ENCODE results near the gene COL6A2.
"Not testable (repeated sequence)": the region's sequence is repeated elsewhere in the genome, so short reads cannot be mapped to it uniquely, and the experiment has no call there.

The COL6A2 gene

GRCh38 chr21:46061063-46061462 lies 36.8 kb upstream of the COL6A2 start:
- DNase-seq: no peak

- no peak for DNase-seq
Measured at GRCh38 chr21:46061518-46061917, 36.4 kb upstream of the COL6A2 start.

- DNase-seq: no peak
Measured at GRCh38 chr21:46061950-46062349, 36.0 kb upstream of the COL6A2 start.

- no peak for DNase-seq
Measured at GRCh38 chr21:46062471-46063211, 35.3 kb upstream of the COL6A2 start.

GRCh38 chr21:46063227-46063626 lies 34.7 kb upstream of the COL6A2 start:
- no peak for DNase-seq

- DNase-seq: no peak
Measured at GRCh38 chr21:46063734-46064680, 33.9 kb upstream of the COL6A2 start.

GRCh38 chr21:46064870-46065214 lies 33.1 kb upstream of the COL6A2 start:
- DNase-seq: no peak

- DNase-seq: no peak
Measured at GRCh38 chr21:46065215-46065913, 32.5 kb upstream of the COL6A2 start.

GRCh38 chr21:46065914-46066551 lies 31.9 kb upstream of the COL6A2 start:
- DNase-seq: no peak

- no peak for DNase-seq
Measured at GRCh38 chr21:46066591-46067331, 31.2 kb upstream of the COL6A2 start.

GRCh38 chr21:46067505-46068201 lies 30.3 kb upstream of the COL6A2 start:
- no peak for DNase-seq

GRCh38 chr21:46068516-46069079 lies 29.3 kb upstream of the COL6A2 start:
- DNase-seq: no peak

- DNase-seq: no peak
Measured at GRCh38 chr21:46069166-46069565, 28.7 kb upstream of the COL6A2 start.

- DNase-seq: no peak
Measured at GRCh38 chr21:46069719-46070279, 28.1 kb upstream of the COL6A2 start.

- no peak for DNase-seq
Measured at GRCh38 chr21:46071082-46071481, 26.8 kb upstream of the COL6A2 start.

- DNase-seq: not testable (repeated sequence)
Measured at GRCh38 chr21:46076724-46077123, 21.2 kb upstream of the COL6A2 start.

GRCh38 chr21:46077674-46078101 lies 20.2 kb upstream of the COL6A2 start:
- DNase-seq: no peak

- DNase-seq: no peak
Measured at GRCh38 chr21:46078322-46078977, 19.5 kb upstream of the COL6A2 start.

- no peak for DNase-seq
Measured at GRCh38 chr21:46078978-46079351, 18.9 kb upstream of the COL6A2 start.

Measured in amniotic stem cell (primary cell).